A549 treated with CORT108297 at 1 μM for 4 hours (cell line): Measurements from ENCODE around the gene BNIP1. TPM values are rescaled to one million over a fixed set of nuclear protein-coding genes. Genes with fewer than 3 reads are reported as not detected.

Source experiments
- total RNA-seq: library from RNA; stranded (reverse); fragments of 200-300 nt; extraction: Qiagen RNA extraction; gene quantifications from 5 replicates; pipeline ENCODE4 v1.2.3, GENCODE V29; 2022

BNIP1 gene, protein sequence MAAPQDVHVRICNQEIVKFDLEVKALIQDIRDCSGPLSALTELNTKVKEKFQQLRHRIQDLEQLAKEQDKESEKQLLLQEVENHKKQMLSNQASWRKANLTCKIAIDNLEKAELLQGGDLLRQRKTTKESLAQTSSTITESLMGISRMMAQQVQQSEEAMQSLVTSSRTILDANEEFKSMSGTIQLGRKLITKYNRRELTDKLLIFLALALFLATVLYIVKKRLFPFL
- 16.1 to 19.5 TPM (median 16.5 TPM) in 5 replicates for total RNA-seq

DNA sequence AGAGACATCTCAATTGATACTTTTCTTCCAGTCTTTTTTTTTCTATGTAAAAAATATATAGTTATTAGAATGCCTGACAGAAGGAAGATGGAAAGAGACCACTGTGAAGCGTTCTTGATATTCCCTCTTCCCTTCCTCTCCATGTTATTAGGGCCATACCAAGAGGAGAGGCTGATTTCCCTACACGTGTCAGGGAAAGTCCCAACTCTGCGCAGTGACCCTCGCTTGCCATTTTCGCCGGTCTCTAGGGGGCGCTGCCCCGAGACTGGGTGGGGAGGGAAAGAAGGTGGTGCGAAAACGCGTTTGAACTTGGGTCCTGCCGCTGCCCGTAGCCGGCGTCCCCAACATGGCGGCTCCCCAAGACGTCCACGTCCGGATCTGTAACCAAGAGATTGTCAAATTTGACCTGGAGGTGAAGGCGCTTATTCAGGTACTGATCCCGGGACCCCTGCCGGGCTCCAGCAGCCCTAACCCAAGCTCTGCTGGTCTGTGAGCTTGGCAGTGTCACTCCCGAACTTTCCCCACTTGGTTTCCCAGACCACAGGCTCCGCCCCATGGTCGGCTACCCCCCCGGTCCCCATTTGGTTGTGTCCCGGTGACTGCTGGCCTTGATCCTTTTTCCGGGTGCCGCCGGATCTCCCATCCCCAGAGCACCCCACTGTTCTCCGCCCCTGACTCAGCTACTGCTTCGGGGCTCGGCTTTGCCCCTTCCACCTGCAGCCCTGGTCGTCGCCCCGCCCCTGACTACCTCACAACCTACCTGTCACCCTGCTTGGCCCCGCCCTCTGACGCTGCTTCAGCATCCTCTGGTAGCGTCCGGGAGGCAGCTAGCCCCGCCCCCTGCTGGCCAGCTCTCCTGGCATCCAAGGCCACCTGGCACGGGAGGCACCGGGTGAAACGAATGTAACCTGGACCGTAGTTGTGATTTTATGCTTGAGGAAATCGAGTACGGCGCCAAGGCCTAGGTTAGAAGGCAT lies at the start of gene BNIP1:
Gene BNIP1 (plus strand): TSS at position 332 of the 977 bp plus-strand sequence. CDS start 15 bp downstream, at position 347.

Other genes starting within 250 kb of the BNIP1 start
- 120 to 128 TPM (median 125 TPM) in 5 replicates for gene RPL26L1, start 185.1 kb upstream of the BNIP1 start, total RNA-seq
- gene ATP6V0E1, start 160.8 kb upstream of the BNIP1 start, total RNA-seq: 250 to 443 TPM (median 355 TPM) in 5 replicates
- gene CREBRF, start 88.2 kb upstream of the BNIP1 start, total RNA-seq: 1.6 to 2.4 TPM (median 2.3 TPM) in 5 replicates
- 9.8 to 16.3 TPM (median 15.3 TPM) in 5 replicates for gene NKX2-5, start 90.7 kb downstream of the BNIP1 start, total RNA-seq
- gene STC2, start 183.9 kb downstream of the BNIP1 start, total RNA-seq: 49.1 to 58.7 TPM (median 56.3 TPM) in 5 replicates